ENCODE measurements around the gene SLC31A1.
"Not testable (repeated sequence)": the region's sequence is repeated elsewhere in the genome, so short reads cannot be mapped to it uniquely, and the experiment has no call there.

Gene SLC31A1

DNA sequence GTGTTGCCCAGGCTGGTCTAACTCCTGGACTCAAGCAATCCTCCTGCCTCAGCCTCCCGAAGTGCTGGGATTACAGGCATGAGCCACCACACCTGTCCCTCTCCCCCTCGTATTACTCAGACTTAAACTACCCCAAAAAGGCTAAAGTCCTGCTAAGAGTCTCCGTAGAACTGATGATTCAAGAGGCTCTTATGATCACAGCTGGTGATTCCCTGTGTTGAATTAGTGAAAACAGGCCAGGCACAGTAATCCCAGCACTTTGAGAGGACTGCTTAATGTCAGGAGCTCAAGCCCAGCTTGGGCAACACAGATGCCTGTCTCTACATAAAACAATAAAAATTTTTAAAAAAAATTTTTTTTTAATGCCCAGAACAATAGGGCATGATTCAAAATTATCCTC, 44.8 kb downstream of the SLC31A1 start:
- no peak for DNase-seq (ENCODE audit: low read depth)

DNA sequence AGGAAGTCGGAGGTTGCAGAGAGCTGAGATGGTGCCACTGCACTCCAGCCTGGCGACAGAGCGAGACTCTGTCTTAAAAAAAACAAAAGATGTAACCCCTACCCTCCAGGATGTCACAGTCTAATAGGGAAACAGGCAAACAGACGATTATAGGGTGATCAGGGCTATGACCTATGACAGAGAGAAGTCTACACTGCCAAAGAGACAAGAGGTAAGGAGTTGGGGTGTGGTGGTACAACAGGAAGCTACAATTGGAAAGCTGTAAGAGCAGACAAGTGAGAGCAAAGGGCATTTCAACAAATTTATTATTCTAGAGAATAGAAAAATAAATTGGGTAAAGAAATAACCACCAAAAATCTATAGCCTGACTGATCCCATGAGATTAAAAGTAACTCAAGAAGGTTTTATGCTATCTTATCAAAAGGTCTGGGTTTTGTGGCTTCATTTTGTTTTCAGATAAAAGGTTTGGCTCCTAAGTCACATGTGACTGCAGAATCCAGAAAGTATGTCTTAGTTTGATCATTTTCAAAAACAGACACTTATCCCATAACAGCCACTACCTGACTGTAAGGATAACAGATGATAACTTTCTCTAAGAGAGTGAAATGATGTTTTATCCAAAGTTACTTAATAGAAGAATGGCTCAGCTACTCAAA, 46.7 kb downstream of the SLC31A1 start:
- no peak for DNase-seq (ENCODE audit: low read depth)

DNA sequence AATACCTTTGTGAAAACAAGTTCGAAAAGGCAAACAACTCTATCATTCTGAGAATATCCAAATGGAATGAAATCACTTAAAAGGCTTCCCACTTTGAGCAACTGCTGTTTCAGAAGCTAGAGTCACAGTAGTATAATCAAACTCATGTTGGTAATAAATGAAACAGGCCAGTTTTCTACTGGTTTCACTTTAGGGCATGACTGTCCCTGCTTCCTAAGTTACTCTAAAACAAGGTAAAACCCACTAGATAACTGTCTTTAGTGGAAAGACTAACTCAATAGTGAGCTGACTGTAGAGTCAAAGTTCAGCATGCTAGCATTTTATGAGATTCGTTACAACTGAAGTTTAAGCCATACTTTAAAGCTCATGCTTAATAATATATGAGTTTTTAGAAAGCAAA, 48.0 kb downstream of the SLC31A1 start:
- no peak for DNase-seq (ENCODE audit: low read depth)

DNA sequence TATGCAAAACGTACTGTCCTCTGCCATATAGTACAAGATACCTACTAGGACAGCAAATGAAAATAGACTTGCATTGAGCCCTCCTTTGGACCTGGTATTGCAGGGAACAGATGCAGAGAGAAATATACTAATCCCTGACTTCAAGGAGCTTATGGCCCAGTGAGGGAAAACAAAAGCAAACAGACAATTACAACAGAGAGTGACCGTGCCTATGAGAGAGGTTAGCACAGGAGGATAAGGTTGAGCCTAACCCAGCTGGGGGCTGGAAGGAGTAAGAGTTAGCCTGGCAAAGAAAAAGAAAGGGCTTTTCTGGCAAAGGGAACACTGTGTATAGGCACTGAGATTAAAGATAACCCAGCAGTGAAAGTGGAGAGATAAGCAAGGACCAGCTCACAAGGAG, 48.5 kb downstream of the SLC31A1 start:
- no peak for DNase-seq (ENCODE audit: low read depth)

DNA sequence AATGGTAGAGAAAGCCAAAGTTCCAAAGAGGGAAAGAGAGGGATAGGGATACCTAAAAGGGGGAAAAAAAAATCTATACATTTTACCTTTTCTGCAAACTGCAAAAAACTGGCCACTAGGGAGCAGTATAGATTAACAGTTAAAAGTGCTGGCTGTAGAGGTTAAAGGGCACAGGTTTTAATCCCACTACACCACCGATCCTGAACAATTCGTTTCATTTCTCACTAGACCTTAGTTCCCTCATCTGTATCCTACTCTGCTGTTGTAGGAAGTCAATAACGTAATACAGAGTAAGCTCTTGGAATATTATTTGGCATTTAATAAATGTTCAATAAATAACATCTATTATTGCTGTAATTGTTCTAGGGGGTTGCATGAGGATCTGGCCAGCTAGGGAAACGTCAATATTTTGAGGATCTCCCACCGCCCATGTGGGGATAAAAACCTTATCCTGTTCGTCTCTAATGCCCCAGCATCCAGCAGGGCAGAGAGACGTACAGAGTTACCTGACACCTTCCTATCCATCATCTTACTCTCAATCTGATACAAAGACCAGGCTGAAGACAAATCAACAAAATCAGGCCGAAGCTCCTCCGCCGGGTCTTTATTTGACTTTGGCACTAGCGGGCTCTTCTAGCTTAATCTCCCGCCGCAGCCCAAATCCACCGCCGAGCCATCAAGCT, 53.3 kb downstream of the SLC31A1 start:
- peak; percentile 63 for DNase-seq (ENCODE audit: low read depth)

DNA sequence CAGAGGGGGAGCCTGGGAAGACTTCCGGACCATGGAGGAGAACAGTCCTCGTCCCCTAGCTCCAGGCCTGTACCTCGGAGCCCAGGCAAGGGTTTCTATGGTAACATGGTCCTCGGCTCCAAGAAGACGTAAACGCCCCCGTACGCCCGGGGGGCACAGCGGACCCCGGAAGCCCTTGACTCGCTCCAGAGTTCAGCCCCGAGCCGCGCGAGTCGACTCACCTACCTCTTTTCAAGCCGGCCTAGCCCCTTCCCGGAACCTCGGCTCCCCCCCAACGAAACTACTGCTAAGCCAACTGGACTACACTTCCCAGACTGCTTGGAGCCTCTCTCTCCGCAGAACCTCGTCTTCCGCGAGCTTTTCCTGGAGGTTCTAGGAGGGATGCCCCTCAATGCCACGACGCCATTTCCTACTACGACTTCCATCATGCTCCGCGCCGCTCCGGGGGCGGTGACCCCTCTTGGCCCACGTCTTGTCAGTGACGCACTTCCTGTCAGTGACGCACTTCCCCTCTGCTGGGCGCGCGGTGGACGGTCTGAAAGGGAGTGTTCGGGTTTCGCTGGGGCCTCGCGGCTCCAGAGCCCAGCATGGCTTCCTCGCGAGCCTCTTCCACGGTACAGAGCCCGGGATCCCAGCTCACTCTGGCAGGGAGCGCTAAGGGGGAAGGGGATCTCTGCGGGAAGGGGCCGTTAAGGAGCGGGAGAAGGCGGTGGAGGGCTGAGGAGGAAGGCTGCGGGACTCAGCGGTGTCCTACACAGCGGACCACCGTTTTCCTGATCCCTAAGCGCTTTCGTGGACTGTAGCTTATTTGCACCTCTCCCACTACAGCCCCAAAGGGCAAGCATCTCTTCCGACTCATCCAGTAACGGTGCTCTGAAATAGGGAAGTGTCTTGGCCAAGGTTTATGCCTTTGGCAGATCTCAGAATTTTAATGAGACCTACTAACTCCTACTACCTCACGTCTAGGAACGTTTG, 54.1 kb downstream of the SLC31A1 start, which contains the start of the genes CDC26 and PRPF4:
CDC26 (minus strand) TSS at position 416 of the 975 bp plus-strand sequence. CDS start 3,065 bp downstream, outside the sequence.
PRPF4 (plus strand) TSS at position 502 of the 975 bp plus-strand sequence; CDS start at position 588, 86 bp downstream.
- DNase-seq (ENCODE audit: low read depth): peak; percentile 99

DNA sequence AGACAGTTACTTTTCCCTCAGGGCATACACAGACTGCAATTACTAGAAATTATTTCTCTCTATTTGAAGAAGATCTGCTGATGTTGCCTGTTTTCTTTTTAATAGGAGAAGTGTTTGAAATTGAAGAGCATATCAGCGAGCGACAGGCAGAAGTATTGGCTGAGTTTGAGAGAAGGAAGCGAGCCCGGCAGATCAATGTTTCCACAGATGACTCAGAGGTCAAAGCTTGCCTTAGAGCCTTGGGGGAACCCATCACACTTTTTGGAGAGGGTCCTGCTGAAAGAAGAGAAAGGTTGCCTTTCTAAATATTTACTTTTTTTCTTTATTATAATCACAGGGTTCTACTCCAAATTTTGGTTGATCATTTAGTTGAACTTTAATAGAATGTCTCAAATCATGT, 57.5 kb downstream of the SLC31A1 start:
- DNase-seq (ENCODE audit: low read depth): no peak

DNA sequence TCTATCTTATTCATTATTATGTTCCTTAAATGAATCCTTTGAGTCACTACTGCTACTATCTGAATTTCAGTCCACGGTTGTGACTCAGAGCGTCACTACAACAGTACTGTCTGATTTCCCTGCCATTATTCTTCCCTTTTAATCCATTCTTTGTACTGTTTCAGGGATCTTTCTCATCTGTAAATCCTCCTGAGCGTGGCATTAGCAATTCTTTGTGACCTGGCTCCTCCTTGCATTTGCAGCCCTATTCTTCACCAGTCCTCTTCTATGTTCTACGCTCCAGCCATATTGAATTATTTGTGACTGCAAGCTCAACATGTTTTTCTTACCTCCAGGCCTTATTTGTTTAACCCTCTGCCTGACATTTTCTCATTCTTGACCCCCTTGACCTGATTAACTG, 60.0 kb downstream of the SLC31A1 start:
- DNase-seq (ENCODE audit: low read depth): no peak

DNA sequence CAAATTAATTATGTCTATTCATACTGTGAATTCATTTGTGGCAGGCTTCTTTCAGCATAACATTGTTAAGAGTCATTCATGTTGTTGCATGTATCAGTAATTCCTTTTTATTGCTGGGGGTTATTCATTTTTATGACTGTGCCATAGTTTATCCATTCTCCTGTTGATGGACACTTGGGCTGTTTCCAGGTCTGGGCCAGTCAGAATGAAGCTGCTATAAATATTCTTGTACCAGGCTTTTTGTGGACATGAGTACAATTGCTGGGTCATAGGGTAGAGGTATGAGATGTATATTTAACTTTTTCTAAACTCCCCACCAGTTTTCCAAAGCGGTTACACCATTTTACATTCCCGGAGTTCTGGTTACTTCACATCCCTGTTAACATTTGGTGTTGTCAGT, 67.7 kb downstream of the SLC31A1 start:
- DNase-seq (ENCODE audit: low read depth): no peak

DNA sequence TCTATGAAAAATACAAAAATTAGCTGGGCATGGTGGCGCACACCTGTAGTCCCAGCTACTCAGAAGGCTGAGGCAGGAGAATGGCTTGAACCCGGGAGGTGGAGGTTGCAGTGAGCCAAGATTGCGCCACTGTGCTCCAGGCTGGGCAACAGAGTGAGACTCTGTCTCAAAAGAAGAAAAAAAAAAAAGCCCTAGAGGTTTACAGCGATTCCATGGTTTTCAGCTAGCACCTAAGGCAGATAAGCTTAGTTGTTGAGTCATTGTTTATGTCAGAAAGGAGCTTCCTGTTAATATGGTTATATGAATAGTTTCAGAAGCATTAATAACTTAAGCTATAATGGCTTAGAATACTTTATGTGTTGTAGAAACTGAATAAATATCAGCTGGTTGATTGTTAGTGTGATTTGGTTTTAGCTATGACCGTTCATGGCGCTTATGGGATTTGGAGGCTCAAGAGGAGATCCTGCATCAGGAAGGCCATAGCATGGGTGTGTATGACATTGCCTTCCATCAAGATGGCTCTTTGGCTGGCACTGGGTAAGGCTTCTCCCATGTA, 68.8 kb downstream of the SLC31A1 start:
- DNase-seq (ENCODE audit: low read depth): no peak

DNA sequence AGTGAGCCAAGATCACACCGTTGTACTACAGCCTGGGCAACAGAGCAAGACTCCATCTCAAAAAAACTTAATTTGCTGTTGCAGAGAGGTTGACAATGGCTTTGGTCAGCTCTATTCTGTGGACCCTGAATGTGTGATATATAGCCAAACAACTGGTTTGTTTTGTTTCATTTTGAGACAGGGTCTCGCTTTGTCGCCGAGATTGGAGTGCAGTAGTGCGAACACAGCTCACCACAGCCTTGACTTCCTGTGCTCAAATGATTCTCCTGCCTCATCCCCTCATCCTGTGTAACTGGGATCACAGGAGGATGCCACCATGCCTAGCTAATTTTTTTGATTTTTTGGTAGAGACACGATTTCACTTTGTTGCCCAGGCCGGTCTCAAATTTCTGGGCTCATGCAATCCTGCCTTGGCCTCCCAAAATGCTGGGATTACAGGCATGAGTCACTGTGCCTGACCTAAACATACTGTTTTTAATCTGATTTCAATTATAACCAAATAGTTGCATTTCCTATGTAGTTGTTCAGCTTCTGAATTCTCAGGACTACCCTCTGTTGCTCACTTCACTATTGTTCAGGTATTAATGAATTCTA, 72.0 kb downstream of the SLC31A1 start:
- DNase-seq (ENCODE audit: low read depth): peak; percentile 69

DNA sequence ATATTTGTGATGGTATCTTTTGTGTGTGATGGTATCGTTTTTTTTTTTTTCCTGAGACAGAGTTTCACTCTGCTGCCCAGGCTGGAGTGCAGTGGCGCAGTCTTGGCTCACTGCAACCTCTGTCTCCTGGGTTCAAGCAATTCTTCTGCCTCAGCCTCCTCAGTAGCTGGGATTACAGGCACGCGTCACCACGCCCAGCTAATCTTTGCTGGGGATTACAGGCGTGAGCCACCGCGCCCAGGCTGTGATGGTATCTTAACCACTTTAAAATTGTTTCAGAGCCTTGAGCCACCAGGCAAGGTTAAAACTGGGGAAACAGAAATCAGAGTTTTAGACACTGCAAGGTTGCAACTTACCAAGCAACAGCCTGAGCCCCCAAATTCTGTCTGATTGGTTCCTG, 74.9 kb downstream of the SLC31A1 start:
- not testable (repeated sequence) for DNase-seq (ENCODE audit: low read depth)

DNA sequence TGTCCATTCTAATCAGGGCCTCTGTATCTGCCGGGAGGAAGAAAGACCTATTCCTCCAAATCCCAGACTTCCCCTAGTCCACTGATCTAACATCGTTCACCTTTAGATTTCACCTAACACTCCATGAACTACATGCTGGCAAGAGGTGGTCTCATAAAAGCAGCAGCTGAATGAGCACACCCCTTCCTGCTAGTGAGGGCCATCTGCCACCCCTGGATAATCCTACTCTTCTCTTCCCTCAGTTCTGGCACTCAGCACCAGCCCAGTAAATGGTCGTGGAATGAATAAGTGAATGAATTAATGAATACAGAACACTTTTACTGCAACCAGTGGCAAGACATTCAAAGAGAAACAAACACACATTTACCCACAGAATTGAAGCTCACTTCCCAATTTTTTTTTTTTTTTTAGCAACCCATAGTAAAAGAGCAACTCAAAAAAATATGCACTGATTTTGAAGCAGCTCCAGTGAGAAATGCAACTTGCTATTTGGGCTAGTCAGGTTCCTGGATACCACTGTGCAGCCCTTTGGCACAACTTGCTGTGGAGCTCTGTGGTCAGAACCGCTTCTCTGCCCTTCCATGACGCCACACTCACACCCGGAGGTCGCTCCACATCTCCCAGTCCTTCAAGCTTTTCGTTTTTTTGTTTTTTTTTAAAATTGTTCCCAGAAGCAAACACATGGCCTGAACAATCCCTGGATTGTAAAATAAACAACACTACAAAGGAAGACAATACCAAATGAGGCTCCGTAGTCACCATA, 75.6 kb downstream of the SLC31A1 start:
- peak; percentile 24 for DNase-seq (ENCODE audit: low read depth)

DNA sequence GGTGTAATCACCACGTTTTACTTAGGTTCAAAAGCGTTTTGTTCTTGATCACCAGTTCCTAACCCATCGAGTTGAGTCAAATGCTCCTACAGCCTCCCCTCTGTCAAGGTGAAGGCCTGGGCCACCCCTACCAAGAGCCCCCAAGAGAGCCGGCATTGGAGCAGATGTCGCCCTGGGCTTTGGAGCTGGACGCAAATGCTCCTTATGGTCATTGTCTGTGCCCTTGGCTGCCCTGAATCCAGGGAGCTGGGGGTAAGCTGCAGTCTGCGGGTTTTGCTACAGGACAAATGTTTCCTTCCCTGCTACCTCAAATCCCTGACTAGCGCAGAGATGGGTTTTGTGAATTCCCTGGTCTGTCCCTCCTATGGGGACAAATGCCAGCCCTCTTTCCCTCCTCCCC, 77.0 kb downstream of the SLC31A1 start:
- DNase-seq (ENCODE audit: low read depth): no peak

DNA sequence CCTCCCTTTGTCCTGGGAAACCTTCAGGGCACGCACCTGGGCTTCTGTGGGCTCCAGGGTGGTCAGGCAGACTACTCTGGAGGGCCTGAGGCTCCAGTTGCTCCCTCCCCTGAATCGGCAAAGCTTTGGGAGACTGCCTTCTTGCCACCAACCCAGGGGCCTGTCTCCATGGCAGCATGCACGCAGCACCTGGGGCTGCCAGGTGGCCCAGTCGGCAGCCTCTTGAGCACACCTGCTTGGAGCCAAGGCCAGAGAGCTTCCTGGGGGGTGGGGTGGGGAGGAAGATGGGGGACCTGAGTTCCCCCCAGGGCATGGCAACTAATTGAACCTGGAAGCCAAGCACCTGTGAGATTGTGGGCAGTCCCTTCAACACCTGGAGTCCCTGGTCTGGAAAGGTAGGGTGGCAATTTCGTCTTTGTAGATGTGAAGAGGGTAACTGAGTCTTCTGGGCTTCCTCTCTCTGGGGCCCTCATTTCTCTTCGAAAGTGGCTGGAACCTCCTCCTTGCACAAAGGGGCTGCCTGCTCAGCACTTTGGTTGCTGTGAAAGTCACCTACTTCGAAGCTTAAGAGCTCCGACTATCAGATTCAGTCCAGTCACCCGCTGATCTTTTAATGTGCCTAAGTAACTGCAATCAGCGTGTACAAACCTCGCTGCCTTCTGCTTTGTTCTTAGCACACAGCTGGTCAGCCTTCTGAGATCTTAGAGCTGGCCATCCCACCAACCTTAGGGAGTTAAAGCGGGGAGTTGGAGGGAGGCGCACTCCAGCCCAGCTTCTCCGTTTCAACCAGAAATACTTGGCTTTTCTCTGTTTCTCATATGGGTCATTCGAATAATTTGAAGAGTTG, 77.8 kb downstream of the SLC31A1 start:
- no peak for DNase-seq (ENCODE audit: low read depth)

DNA sequence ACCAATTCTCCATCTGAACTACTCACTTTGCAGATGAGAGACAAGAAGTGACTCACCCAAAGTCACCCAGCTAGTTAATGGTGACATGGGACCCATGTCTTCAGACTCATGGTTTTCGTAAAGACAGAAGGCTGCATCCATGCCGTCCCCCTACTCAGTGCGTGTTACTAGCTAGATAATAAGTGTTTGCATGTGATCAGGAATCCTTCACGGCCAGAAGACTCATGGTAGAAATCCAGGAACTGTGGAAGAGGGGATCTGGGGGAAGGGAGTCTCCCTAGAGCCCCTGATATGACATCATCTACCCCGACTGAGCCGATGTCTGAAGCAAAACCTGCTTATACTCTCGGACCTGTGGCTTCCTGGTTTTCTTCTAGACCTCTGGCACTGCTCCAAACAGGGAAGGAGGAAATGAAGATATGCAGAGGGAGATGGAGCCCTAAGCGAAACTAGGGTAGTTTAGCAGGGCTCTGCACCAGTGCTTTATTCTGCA, 78.5 kb downstream of the SLC31A1 start:
- DNase-seq (ENCODE audit: low read depth): peak; percentile 21

DNA sequence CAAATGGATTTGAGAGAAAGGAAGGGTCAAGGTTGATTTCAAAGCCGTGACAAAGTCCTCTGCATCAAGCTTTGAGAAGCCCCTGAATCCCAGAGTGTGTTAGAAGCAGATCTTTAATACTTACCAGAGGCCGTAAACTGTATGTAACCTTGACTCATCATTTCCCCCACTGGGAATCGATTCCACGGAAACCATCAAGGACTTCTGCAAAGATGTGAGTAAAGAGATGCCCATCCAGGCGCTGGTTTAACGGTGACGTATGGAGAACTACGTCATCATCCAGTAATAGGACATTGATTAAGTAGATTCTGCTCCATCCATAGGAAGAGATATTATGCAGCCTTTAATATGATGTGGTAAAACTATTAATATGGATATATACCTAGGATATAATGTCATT, 80.2 kb downstream of the SLC31A1 start:
- no peak for DNase-seq (ENCODE audit: low read depth)

DNA sequence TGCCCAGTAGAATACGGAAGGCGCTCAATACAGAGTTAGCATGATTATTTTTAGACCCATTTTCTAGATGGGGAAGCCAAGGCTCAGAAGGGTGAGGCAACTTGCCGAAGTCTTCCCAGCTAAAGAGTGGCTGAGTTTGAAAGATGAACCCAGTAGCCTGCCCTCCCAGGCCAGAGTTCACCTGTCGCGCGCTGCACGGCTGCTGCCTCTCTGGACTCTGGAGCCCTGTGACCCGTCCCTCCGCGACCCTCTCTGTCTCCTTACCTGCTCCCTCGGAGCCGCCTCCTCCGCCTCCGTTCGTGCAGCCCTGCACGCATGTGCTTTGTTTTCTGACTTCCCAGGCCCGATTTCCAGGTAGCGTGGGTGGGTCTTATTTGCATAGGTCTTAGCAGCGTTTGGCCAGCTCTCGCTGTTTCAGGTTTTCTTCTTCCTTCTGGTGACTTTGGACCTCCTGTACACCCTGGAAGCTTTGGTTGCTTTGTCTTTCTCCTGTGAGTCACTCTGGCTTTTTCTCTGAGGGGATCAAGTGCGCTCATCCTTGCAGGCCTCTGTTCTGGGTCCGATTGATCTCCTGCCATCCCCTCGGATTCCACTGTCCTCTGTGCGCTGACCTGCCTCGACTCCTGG, 81.6 kb downstream of the SLC31A1 start, which contains the start of gene RNF183:
RNF183 (minus strand) TSS at position 585 of the 627 bp plus-strand sequence. CDS start 5,192 bp downstream, outside the sequence.
- no peak for DNase-seq (ENCODE audit: low read depth)

DNA sequence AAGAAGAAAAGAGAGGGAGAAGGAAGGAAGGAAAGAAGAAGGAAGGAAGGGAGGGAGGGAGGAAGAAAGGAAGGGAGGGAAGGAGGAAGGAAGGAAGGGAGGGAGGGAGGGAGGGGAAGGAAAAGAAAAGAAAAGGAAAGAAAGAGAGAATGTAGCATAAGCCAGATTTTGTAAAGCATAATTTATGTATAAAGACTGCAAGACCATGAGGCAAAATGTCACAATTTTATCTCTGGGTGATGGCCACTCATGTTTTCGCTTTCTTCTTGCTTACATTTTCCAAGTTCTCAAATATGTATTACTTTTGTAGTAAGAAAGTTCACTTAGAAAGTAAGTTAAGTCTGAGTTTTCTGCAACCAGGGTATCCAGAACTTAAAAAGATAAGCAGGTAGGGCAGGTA, 85.2 kb downstream of the SLC31A1 start:
- DNase-seq (ENCODE audit: low read depth): no peak

All from EH (cell line).